DMS153 treated with DMSO at 0.1 percent for 48 hours (cell line): ENCODE data around the gene FABP2.
"Not testable (repeated sequence)": the region's sequence is repeated elsewhere in the genome, so short reads cannot be mapped to it uniquely, and the experiment has no call there.

Experiments
- DNase-seq: peaks from one replicate; lab custom pipeline; 2025; ENCODE audit not compliant: unreplicated experiment; lab: John Stamatoyannopoulos, UW

The FABP2 gene

GRCh38 chr4:119313237-119313636 lies 8.7 kb downstream of the FABP2 start:
- DNase-seq, result no peak

GRCh38 chr4:119310826-119311225 lies 11.1 kb downstream of the FABP2 start:
- no peak for DNase-seq

- DNase-seq, result no peak
Observed at GRCh38 chr4:119307606-119308005, 14.3 kb downstream of the FABP2 start.

- no peak for DNase-seq
Observed at GRCh38 chr4:119304431-119304830, 17.5 kb downstream of the FABP2 start.

GRCh38 chr4:119303587-119304305 lies 18.2 kb downstream of the FABP2 start:
- no peak for DNase-seq

- no peak for DNase-seq
Observed at GRCh38 chr4:119302073-119302832, 19.7 kb downstream of the FABP2 start.

GRCh38 chr4:119300101-119300978 lies 21.6 kb downstream of the FABP2 start:
- no peak for DNase-seq

GRCh38 chr4:119299741-119300100 lies 22.2 kb downstream of the FABP2 start:
- DNase-seq, result no peak

- DNase-seq, result no peak
Observed at GRCh38 chr4:119299260-119299671, 22.7 kb downstream of the FABP2 start.

- DNase-seq, result no peak
Observed at GRCh38 chr4:119297795-119298194, 24.1 kb downstream of the FABP2 start.

GRCh38 chr4:119296356-119296755 lies 25.6 kb downstream of the FABP2 start:
- no peak for DNase-seq

GRCh38 chr4:119290598-119290997 lies 31.3 kb downstream of the FABP2 start:
- no peak for DNase-seq

GRCh38 chr4:119289313-119289712 lies 32.6 kb downstream of the FABP2 start:
- no peak for DNase-seq

- DNase-seq, result no peak
Observed at GRCh38 chr4:119286377-119287002, 35.4 kb downstream of the FABP2 start.

GRCh38 chr4:119284876-119285780 lies 36.8 kb downstream of the FABP2 start:
- no peak for DNase-seq

- no peak for DNase-seq
Observed at GRCh38 chr4:119281393-119281792, 40.5 kb downstream of the FABP2 start.

GRCh38 chr4:119279945-119280344 lies 42.0 kb downstream of the FABP2 start:
- not testable (repeated sequence) for DNase-seq

GRCh38 chr4:119279541-119279940 lies 42.4 kb downstream of the FABP2 start:
- not testable (repeated sequence) for DNase-seq

GRCh38 chr4:119271361-119272085 lies 50.4 kb downstream of the FABP2 start:
- DNase-seq, result no peak
